GM19025 (cell line): ENCODE data around the gene EGLN1.

Source experiments
- ATAC-seq: cut with Tn5 transposase; IDR thresholded peaks from one replicate; pipeline ENCODE4 v1.9.1; 2021; ENCODE audit warnings: mild to moderate bottlenecking, low read depth, moderate library complexity; ENCODE audit not compliant: unreplicated experiment

Gene EGLN1

DNA sequence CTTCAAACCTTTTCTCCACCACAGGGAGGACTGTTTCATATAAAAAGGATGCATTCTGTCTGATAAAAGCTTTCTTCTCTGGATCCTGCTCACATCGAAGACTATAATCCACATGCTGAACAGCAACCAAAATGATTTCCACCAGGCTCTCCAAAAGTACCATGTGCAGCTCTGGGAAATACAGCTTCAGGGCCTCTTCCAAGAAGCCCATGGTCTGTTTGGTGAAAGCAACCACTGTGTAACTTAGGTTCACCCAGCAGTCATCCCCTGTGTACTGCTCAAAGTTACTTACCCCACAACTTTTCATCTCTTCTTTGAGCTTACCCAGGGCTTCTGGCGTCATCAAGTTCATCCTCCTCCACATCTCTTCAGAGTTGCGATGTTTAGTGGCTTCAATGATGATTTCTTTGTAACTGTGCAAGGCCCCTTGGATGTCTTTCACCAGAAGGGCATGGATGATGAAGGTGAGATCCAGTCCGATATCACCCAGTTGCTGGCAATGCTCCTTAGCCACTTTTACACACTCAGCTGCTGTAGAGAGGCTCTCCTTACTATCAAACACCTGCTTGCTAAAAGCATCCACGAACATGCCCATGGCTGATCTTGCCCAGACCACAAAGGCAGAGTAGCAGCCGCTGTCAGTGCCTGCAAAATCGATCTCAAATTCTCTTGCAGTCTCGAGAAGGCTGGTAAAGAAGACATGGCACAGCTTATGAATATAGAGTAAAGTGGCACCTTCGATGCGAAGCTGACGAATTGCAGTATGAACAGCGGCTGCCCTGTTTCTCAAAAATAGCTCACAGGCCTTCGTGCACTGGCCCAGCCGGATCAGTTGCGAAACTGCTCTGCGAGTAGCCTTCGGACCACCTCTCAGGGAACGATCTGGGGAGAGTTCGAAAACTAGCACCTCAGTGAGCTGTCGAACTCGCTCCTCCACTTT lies 86.2 kb downstream of the EGLN1 start:
- ATAC-seq: no peak

- no peak for ATAC-seq
These were observed 87.1 kb downstream of the EGLN1 start for GRCh38 chr1:231334952-231335351.

- no peak for ATAC-seq
These were observed 87.9 kb downstream of the EGLN1 start for GRCh38 chr1:231334079-231334666.

- no peak for ATAC-seq
These were observed 89.3 kb downstream of the EGLN1 start for GRCh38 chr1:231332761-231333160.

- ATAC-seq: no peak
These were observed 92.6 kb downstream of the EGLN1 start for GRCh38 chr1:231329483-231329882.

DNA sequence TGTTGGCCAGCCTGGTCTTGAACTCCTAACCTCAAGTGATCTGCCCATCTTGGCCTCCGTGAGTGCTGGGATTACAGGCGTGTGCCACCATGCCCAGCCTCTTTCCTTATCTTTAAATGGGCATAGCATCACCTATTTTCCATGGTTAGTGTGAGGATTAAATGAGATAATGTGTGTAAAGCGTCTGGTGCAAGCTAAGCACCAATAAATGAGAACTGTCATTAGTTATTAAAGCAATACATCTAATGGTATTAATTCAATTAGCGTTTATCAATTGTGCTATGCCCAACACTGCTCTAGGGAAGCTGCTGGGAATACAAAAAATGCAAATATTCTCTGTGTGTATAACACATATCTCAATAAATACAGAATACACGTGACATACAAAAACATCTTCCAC lies 94.5 kb downstream of the EGLN1 start:
- no peak for ATAC-seq

- ATAC-seq: no peak
These were observed 95.8 kb downstream of the EGLN1 start for GRCh38 chr1:231326248-231326647.

DNA sequence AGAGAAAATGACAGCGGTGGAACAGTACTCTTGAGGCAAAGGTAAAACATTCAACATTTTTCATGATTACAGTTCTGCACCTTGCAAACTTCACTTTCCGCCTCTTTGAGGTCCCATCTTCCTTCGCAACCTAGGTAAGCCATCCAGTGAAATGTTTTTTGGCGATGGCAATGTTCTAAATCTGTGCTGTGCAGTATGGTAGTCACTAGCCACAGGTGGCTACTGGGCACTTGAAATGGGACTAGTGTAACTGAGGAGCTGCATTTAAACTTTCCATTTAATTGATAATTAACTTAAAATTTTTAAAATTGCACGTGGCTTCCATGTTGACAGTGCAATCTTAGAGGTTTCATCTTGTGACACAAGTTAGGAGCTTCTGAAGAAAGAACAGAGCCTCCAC lies 97.4 kb downstream of the EGLN1 start:
- no peak for ATAC-seq

- ATAC-seq: no peak
These were observed 99.1 kb downstream of the EGLN1 start for GRCh38 chr1:231322880-231323530.

DNA sequence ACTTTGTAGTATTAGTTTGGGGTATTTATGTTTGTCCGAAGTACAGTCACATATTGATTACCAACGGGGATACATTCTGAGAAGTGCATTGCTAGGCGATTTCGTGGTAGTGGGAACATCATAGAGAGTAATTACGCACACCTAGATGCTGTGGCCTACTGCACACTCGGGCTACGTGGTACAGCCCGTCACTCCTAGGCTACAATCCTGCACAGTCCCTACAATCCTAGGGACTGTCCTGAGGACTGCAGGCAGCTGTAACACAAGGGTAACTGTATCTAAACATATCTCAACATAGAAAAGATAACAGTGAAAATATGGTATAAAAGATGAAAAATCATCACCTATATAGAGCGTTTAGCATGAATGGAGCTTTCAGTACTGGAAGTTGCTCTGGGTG lies 103.0 kb downstream of the EGLN1 start:
- no peak for ATAC-seq

- no peak for ATAC-seq
These were observed 103.5 kb downstream of the EGLN1 start for GRCh38 chr1:231318568-231318967.

DNA sequence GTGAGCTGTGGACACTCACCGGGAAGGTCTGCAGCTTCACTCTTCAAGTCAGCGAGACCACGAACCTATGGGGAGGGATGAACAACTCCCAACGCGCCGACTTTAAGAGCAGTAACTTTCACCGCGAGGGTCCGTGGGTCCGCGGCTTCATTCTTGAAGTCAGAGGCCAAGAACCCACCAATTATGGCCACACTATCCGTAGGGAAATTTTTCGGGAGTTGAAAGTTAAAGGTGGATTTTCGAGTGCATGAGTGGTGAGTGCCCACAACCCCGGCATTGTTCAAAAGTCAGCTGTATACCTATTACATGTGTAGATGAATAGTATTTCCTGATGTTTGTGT lies 104.1 kb downstream of the EGLN1 start:
- ATAC-seq: no peak

GRCh38 chr1:231317306-231318014 lies 104.6 kb downstream of the EGLN1 start:
- ATAC-seq: no peak

GRCh38 chr1:231315887-231316286 lies 106.2 kb downstream of the EGLN1 start:
- peak; percentile 73 for ATAC-seq
